HFFc6 (cell line): ENCODE data around the gene GPX3. TPM values are rescaled to one million over a fixed set of nuclear protein-coding genes. Genes with fewer than 3 reads are reported as not detected.

Experiments
- DNase-seq: peaks from one replicate; pipeline ENCODE4 v3.0.0-alpha.2; 2018
- H3K27ac Mint-ChIP-seq: 2 replicates; pipeline ENCODE4 v1.8.0; 2020; ENCODE audit warnings: mild to moderate bottlenecking, mixed read lengths
- H3K27me3 Mint-ChIP-seq: 2 replicates; pipeline ENCODE4 v1.8.0; 2021; ENCODE audit warnings: mild to moderate bottlenecking, moderate library complexity, mixed read lengths; ENCODE audit not compliant: insufficient read depth
- H3K36me3 Mint-ChIP-seq: 2 replicates; pipeline ENCODE4 v1.8.0; 2021; ENCODE audit warnings: low read depth, mixed read lengths
- H3K4me1 Mint-ChIP-seq: 2 replicates; pipeline ENCODE4 v1.8.0; 2020; ENCODE audit warnings: low read depth, mixed read lengths
- H3K4me3 Mint-ChIP-seq: 2 replicates; pipeline ENCODE4 v1.8.0; 2020; ENCODE audit warnings: mild to moderate bottlenecking, moderate library complexity, mixed read lengths
- H3K9me3 Mint-ChIP-seq: 2 replicates; pipeline ENCODE4 v1.8.0; 2020; ENCODE audit warnings: mild to moderate bottlenecking, mixed read lengths
- CTCF ChIP-seq: fragments of 200-600 bp; sonication (generic); IDR thresholded peaks from 2 replicates; pipeline ENCODE4 v1.5.0; 2021; ENCODE audit warnings: antibody characterized with exemption, mild to moderate bottlenecking
- total RNA-seq, 6 experiments: library from RNA; stranded (reverse); fragmentation: NEBNext Ultra II Directional; extraction: Animal tissue kit (Norgen Biotek cat#: 25700); gene quantifications; 2 replicates in 1 of 6; 3 replicates in 5 of 6; pipeline ENCODE4 v1.2.3, GENCODE V29; 2021

Gene GPX3
- total RNA-seq, 6 experiments from 2014 or later = 0.66 to 1.2 (median 0.77) TPM

GRCh38 chr5:151075698-151076331, 55.4 kb downstream of the GPX3 start:
- TF ChIP-seq CTCF = no peak
- Mint-ChIP-seq H3K9me3 (no peaks in the 10 kb centered on the region), H3K4me1 (peaks cover 79% of the 10 kb centered on the region), H3K27ac (peak overlapping the region; percentile 90), H3K36me3 (peaks cover 32% of the 10 kb centered on the region), H3K27me3 (no peaks in the 10 kb centered on the region), H3K4me3 (peak overlapping the region; percentile 49)
- peak; percentile 67 for DNase-seq

- H3K36me3 Mint-ChIP-seq = peaks cover 32% of the 10 kb centered on the region
- peak overlapping the region; percentile 90 for H3K27ac Mint-ChIP-seq
- TF ChIP-seq CTCF = no peak
- DNase-seq = no peak
- H3K4me1 Mint-ChIP-seq = peaks cover 71% of the 10 kb centered on the region
- no peaks in the 10 kb centered on the region for H3K27me3 Mint-ChIP-seq
- H3K9me3 Mint-ChIP-seq = no peaks in the 10 kb centered on the region
- peak overlapping the region; percentile 49 for H3K4me3 Mint-ChIP-seq
These were observed 56.2 kb downstream of the GPX3 start for GRCh38 chr5:151076616-151077015.

DNA sequence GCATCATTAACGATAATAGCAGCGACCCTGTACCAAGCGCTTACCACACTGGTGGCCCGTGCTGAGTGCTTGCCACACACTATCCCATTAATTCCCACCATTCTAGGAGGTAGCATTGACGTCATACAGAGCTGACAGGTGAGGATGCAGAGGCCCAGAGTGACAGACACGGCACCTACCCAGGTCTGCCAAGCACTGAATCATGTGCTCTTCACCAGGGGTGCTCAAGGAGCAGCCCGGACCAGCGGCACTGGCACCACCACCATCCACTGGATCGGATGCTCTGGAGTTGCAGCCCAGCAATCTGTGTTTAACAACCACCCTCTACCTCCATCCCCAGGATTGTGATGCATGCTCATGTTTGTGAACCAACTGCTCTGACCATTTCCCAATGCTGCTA, 57.0 kb downstream of the GPX3 start:
- Mint-ChIP-seq H3K4me1 (peaks cover 69% of the 10 kb centered on the region), H3K4me3 (no peak overlapping the region), H3K27me3 (no peaks in the 10 kb centered on the region), H3K36me3 (peaks cover 32% of the 10 kb centered on the region), H3K9me3 (no peaks in the 10 kb centered on the region), H3K27ac (no peak overlapping the region)
- no peak for TF ChIP-seq CTCF
- no peak for DNase-seq

GRCh38 chr5:151077967-151078366, 57.6 kb downstream of the GPX3 start:
- no peak for DNase-seq
- no peaks in the 10 kb centered on the region for H3K9me3 Mint-ChIP-seq
- no peaks in the 10 kb centered on the region for H3K27me3 Mint-ChIP-seq
- peaks cover 68% of the 10 kb centered on the region for H3K4me1 Mint-ChIP-seq
- no peak overlapping the region for H3K4me3 Mint-ChIP-seq
- no peak overlapping the region for H3K27ac Mint-ChIP-seq
- H3K36me3 Mint-ChIP-seq = peaks cover 29% of the 10 kb centered on the region
- TF ChIP-seq CTCF = no peak

Other genes starting within 250 kb of the GPX3 start
- gene SMIM3, start 241.8 kb upstream of the GPX3 start, total RNA-seq = 10 to 100 TPM; 32.5 to 51.1 (median 37.9) TPM
- not detected for gene IRGM, start 174.1 kb upstream of the GPX3 start, total RNA-seq
- gene ZNF300, start 115.6 kb upstream of the GPX3 start, total RNA-seq = 1 to 10 TPM; 2.6 to 5.6 (median 4.6) TPM
- gene TNIP1, start 60.4 kb downstream of the GPX3 start, total RNA-seq = 100 to 1,000 TPM in 1 of 6 experiments, 10 to 100 TPM in 5; 81.5 to 105 (median 89.5) TPM
- 100 to 1,000 TPM; 507 to 578 (median 546) TPM for gene ANXA6, start 137.2 kb downstream of the GPX3 start, total RNA-seq
- 1 to 10 TPM in 1 of 6 experiments, under 1 TPM in 5; 0.43 to 1.1 (median 0.71) TPM for gene CCDC69, start 203.5 kb downstream of the GPX3 start, total RNA-seq
- gene GM2A, start 232.6 kb downstream of the GPX3 start, total RNA-seq = 10 to 100 TPM; 26.0 to 34.8 (median 28.5) TPM